Activated CD4-positive, alpha-beta T cell treated with anti-CD3 and anti-CD28 coated beads, Interleukin-2, amount 50 U/mL, for 48 hours (primary cell): ENCODE measurements around the gene SLC19A1.

Experiments
- DNase-seq, 2 experiments: peaks; one replicate each; pipeline ENCODE4 v3.0.0-alpha.2; 2020

SLC19A1 gene

GRCh38 chr21:45544449-45545235, 2.4 kb upstream of the SLC19A1 start:
- peak in 1 of 2 experiments; percentile 2 for DNase-seq

- peak in 1 of 2 experiments; percentile 3 for DNase-seq
Measured at GRCh38 chr21:45543710-45544448, 1.6 kb upstream of the SLC19A1 start.

DNA sequence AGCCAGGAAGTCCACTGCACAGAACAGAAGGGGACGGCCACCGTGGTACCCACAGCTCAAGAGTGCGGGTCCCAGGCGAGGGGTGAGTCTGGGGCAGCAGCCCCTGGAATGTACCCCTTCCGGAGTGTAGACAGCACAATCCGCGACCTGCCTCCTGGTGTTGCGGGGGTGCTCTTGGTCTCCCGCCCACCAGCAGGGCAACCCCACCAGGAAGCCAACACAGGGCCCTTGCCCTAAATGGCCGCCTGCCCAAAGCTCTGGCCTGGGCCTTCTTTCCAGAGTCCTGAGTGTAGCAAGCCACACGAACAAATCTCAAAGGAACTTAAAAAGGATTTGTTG, 1.1 kb upstream of the SLC19A1 start:
- peak in 1 of 2 experiments; percentile 17 for DNase-seq

DNA sequence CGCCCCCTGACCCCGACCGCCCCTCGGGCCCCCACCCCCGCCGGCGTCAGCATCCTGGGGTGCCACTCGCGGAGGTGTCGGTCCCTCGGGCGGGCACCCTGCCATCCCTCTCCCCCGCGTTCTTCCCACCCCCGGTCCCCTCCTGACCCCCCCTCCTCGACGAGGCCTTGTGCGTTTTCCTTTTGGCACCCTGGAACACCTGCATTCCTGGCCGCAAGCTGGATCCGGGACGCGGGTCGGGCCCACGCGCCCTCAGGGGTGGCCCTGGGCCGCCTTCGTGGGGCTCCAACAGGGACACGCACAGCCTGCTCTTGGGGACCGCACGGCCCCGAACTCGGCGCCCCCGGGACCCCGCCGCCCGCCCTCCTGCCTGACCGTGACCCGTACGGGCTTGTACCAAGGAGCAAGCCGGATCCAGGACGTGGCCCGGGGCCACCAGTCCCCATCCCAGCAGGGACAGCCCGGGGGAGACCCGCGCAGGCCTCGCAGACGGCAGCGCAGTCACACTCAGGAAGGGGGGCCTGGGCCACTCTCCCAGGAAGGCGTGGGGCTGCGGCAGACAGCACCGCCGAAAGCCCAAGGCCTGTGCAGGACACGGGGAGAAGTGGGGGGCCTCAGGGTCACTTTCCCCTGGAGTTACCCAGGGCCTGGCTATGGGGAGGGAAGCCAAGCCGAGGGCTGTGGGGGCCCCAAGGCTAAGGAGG, 579 bp upstream of the SLC19A1 start:
- no peak for DNase-seq

- peak; percentile 83 to 87 for DNase-seq
Measured at GRCh38 chr21:45541221-45542039, 810 bp downstream of the SLC19A1 start.

- no peak for DNase-seq
Measured at GRCh38 chr21:45540601-45540970, 1.7 kb downstream of the SLC19A1 start.

GRCh38 chr21:45539796-45540600, 2.2 kb downstream of the SLC19A1 start:
- no peak for DNase-seq

- no peak for DNase-seq
Measured at GRCh38 chr21:45539046-45539795, 3.0 kb downstream of the SLC19A1 start.

DNA sequence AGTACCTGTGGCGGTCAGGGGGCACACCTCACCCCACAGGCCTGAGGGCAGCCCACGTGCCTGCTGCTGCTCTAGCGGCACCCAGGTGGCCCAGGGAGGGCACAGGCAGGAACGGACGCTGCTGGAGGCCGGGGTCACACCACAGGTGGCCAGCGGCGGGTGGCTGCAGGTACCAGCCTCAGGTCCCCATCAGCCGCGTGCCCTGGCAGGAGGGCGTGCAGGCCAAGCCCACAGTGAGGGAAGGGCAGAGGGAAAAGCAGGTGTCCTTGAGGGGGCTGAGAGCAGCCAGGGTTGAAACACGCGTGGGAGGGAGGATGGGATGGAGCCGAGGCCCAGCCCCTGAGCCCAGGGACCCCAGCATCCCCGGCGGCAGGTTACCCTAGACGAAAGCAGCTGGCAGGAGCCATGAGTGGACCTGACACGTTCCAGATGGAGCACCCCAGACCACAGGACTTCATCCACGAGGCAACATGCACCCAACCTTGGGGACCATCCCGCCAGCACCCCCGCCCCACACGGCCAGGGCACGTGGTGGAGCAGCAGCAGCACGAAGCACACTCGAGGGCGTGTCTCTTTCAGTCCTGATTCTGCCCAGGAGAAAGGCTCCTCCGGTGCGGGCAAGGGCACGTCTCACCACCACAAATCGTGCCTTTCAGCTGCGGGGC, 3.7 kb downstream of the SLC19A1 start:
- DNase-seq: no peak

DNA sequence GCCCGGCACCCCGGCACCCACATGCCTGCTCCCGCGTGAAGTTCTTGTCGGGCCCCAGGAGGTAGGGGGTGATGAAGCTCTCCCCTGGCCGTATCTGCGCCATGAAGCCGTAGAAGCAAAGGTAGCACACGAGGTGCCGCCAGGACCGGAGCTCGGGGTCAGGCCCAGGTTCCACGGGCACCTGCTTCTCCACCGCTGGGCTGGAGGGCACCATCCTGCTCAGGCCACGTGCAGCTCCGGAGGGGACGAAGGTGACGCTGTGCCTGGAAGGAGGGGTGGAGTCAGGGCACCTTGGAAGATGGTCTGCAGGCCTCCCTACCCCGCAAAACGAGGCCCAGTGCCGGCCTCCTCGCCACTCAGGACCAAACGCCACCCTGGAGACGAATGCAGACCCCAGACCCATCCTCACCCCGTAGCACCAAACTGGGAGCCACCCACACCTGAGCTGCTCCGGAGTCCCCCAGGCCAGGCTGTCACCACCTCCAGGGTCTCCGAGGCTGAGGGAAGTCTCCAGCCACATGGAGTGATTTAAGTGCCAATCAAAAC, 4.4 kb downstream of the SLC19A1 start:
- no peak for DNase-seq

DNA sequence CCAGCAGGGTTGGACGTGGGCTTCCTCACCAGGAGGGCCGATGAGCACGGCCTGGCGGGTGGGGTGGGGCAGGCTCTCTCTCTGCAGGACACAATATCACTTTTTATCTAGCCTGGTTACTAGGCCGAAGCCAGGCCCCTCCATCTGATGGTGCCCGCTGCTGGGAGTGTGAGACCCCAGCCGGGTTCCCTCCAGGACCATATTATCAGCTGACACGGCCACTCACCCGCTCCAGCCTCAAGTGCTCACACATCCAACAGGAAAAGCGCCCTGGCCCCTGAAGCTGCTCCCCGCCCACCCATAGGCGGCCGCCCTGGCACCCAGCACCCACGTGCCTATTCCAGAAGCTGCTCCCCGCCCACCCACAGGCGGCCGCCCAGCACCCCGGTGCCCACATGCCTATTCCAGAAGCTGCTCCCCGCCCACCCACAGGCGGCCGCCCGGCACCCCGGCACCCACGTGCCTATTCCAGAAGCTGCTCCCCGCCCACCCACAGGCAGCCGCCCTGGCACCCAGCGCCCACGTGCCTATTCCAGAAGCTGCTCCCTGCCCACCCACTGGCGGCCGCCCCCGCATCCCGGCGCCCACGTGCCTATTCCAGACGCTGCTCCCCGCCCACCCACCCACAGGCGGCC, 5.0 kb downstream of the SLC19A1 start:
- no peak for DNase-seq

DNA sequence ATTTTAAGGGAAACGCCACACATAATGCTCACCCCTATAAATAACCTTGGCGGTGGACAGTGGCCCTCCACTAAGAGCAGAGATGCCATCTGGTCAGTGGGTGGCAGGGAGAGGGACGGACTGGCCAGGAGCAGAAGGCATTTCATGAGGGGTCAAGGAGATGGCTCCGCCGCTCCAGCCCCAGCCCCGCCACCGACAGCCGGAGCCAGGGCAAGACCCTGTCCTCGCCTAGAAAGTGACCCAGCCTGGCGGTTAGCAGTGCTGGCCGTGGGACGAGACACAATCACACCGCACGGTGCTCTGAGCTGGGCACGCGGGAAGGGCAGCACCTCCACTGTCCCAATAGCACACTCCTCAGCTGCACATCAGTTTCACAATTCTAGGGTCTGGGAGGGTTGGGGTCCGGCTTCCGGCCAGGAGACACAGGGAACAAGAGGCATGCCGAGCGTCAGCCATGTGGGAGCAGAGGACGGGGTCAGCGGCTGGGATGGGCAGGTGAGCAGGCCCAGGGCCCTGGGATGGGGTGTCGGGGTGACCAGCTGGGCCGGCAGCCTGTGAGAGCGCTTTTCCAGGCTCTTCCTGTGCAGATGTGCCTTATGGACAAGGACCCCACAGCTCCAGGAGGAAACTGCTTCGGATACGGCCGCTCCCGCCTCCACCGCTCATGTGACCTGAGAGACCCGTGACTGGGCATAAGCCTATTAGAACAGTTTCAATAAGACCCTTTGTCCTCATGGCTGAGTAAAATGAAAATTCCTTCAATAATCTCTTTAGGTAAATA, 5.7 kb downstream of the SLC19A1 start:
- no peak for DNase-seq

DNA sequence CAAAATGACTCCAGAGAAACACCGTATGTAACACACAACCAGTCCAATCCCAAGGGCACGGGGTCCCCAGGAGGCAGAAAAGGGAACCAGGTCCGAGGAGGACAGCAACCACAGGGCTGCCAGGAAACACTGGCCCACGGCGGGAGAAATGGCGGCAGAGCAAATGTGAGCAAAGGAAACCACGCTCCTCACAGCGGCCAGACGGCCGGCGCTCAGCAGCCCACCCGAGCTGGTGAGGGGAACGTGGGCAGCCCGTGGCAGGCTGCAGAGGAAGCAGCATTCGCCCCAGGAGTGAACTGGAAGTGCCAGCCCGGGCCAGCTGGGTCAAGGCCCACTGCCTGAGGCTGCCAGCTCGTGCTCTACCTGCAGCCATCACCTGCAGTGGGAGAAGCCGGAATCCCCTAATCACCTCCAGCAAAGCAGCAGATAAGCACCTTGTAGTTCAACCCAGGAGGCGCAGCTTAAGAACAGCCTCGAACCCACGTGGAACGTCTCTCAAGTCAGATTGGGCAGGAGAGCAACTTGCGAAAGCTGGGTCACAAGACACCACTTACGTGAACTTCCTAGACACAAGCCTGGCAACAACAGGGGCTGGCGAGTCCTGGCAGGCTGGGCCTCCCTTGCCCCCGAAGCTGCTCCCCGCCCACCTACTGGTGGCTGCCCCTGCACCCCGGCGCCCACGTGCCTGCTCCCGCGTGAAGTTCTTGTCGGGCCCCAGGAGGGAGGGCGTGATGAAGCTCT, 6.7 kb downstream of the SLC19A1 start:
- no peak for DNase-seq

DNA sequence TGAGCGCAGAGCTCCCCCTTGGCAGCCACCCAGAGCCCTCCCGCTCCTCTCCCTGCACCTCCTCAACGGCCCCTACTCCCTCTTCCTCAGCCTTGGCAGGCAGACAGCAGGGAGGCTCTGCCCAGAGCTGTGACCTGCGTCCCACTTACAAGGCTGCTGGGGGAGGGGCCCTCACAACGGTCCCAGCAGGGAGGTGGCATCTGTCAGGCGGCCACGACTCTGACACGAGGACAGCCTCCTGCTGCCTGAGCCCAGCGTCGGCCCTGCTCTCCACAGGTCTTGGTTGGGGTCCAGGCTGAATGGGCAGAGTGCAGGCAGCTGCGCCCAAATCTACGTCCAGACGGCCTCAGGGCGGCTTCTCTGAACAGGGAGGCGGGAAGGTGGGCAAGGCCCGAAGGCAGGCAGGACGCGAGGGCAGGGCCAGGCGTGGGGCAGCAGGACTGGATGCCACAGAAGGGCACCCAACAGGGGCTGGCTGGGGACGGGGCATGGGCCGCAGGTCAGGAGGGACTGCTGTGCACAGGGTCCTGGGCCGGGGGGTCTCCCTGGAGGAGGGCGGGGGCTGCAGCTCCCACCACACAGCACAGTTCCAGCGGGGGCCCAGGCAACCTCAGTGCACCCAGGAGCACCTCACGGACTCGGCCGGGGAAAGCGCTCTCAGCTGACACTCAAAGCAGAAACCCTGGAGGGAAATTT, 7.5 kb downstream of the SLC19A1 start:
- DNase-seq: no peak

GRCh38 chr21:45533846-45534635, 8.2 kb downstream of the SLC19A1 start:
- DNase-seq: no peak

- DNase-seq: no peak
Measured at GRCh38 chr21:45533361-45533845, 8.8 kb downstream of the SLC19A1 start.
